Measurements from ENCODE around the gene ROBO1. TPM values are rescaled to one million over a fixed set of nuclear protein-coding genes. Genes with fewer than 3 reads are reported as not detected.

Gene ROBO1
- total and polyA plus RNA-seq, 2 of the 8 experiments (the other 6 are each of a cell fraction or from before 2014, with no cell fraction given): 51.4 to 91.0 TPM

GRCh38 chr3:78872195-78872594, 895.6 kb downstream of the ROBO1 start:
- no peaks in the 10 kb centered on the region for H3K9me3 ChIP-seq (ENCODE audit: insufficient read depth in 2 of 2, low read depth in 1 of 2, low read length in 1 of 2)
- peak overlapping the region in 1 of 2 experiments; percentile 34; a peak in 1 of 4 replicates for H3K4me2 ChIP-seq (ENCODE audit: insufficient read depth in 1 of 2, low read depth in 2 of 2, low read length in 2 of 2)
- H3K23ac ChIP-seq (ENCODE audit: insufficient read length): no peak overlapping the region
- H4K5ac ChIP-seq (ENCODE audit: insufficient read length, low read depth, low read length): no peak overlapping the region
- H3K56ac ChIP-seq (replicated peaks; ENCODE audit: insufficient read length, low read depth, low read length): no peak overlapping the region
- H2BK5ac ChIP-seq (ENCODE audit: low read depth, low read length): no peak overlapping the region
- H3K18ac ChIP-seq (ENCODE audit: extremely low read depth, low read length): no peak overlapping the region
- no peaks in the 10 kb centered on the region for H3K23me2 ChIP-seq (ENCODE audit: low read depth, low read length)
- POLR2A ChIA-PET (ENCODE audit: partially characterized antibody): interaction anchor here (0.9 kb wide), 1 partner anchor 10 kb away, joined by 3 read pairs; no protein-coding TSS in a partner anchor
- no peak overlapping the region for H3K4ac ChIP-seq (replicated peaks; ENCODE audit: insufficient read length, low read depth, low read length)
- 31% methylated on average over 3 of the region's 3 CpGs; no CpG with 5 or more reads in 1 of the 2 experiments for WGBS, 2 experiments (ENCODE audit: extremely low coverage in 1 of 2, insufficient coverage in 1 of 2, insufficient read length in 1 of 2, insufficient replicate concordance in 2 of 2, low coverage in 1 of 2, low lambda C conversion rate in 2 of 2, missing lambda C conversion rate in 1 of 2)
- peak; percentile 69 for FAIRE-seq
- no peak overlapping the region for H3K14ac ChIP-seq (ENCODE audit: insufficient read length)
- H2AFZ ChIP-seq (ENCODE audit: low read length): no peak overlapping the region
- no peaks in the 10 kb centered on the region for H4K20me1 ChIP-seq (replicated peaks in 1 of 2; ENCODE audit: control insufficient read depth in 1 of 2, insufficient read depth in 2 of 2, low read length in 2 of 2)
- no peak overlapping the region for H2BK20ac ChIP-seq (ENCODE audit: low read length)
- H2BK15ac ChIP-seq (ENCODE audit: low read length): no peak overlapping the region
- no peak overlapping the region for H3K27ac ChIP-seq (ENCODE audit: low read depth, low read length)
- CTCF ChIA-PET (ENCODE audit: partially characterized antibody): interaction anchor here (1.1 kb wide), 1 partner anchor 214 kb away, joined by 3 read pairs; no protein-coding TSS in a partner anchor
- no peak overlapping the region for H4K91ac ChIP-seq (replicated peaks; ENCODE audit: insufficient read length, low read length)
- H3K79me1 ChIP-seq (ENCODE audit: low read depth, low read length): no peaks in the 10 kb centered on the region
- peak overlapping the region in 1 of 4 experiments; percentile 3; a peak in 1 of 8 replicates for H3K4me3 ChIP-seq (ENCODE audit: extremely low read depth in 1 of 4, insufficient read depth in 2 of 4, low read depth in 3 of 4, low read length in 4 of 4)
- H2BK120ac ChIP-seq (replicated peaks; ENCODE audit: low read depth, low read length): no peak overlapping the region
- H3K9ac ChIP-seq (replicated peaks in 1 of 4; ENCODE audit: extremely low read depth in 1 of 4, low read depth in 3 of 4, low read length in 3 of 4): no peak overlapping the region
- peaks cover 0 to 15% (median 6%) of the 10 kb centered on the region in 4 experiments; a peak in 6 of 7 replicates for H3K4me1 ChIP-seq (replicated peaks in 1 of 4; ENCODE audit: control insufficient read depth in 3 of 4, insufficient read depth in 4 of 4, low read length in 3 of 4)
- H3K79me2 ChIP-seq (ENCODE audit: control insufficient read depth in 1 of 2, insufficient read depth in 2 of 2, low read length in 2 of 2): peaks cover 0 to 41% of the 10 kb centered on the region in 2 experiments; a peak in 2 of 4 replicates
- no peak for DNase-seq (ENCODE audit: low read depth in 1 of 2, low spot score in 2 of 2)
- no peak overlapping the region for H4K8ac ChIP-seq (ENCODE audit: extremely low read depth, insufficient read depth, low read length)
- no peaks in the 10 kb centered on the region for H3K36me3 ChIP-seq (ENCODE audit: control insufficient read depth in 2 of 4, insufficient read depth in 4 of 4, low read length in 3 of 4)
- peaks cover 0 to 1% (median 0%) of the 10 kb centered on the region in 4 experiments; a peak in 1 of 7 replicates for H3K27me3 ChIP-seq (replicated peaks in 1 of 4; ENCODE audit: control insufficient read depth in 3 of 4, extremely low read depth in 1 of 4, insufficient read depth in 3 of 4, low read length in 3 of 4)
- no peak overlapping the region for H2AK5ac ChIP-seq (ENCODE audit: low read depth, low read length)
- no peak overlapping the region for H2BK12ac ChIP-seq (ENCODE audit: low read depth, low read length)
- no peak for TF ChIP-seq ZNF274 (IDR thresholded peaks at IDR 0.05; ENCODE audit: borderline replicate concordance, extremely low read depth, low read length)
- no peak for TF ChIP-seq EP300 (IDR thresholded peaks at IDR 0.05; ENCODE audit: borderline replicate concordance in 1 of 2, low read depth in 2 of 2, low read length in 2 of 2)
- TF ChIP-seq EGR1 (IDR thresholded peaks at IDR 0.05; ENCODE audit: borderline replicate concordance, low read depth, low read length): no peak
- no peak for TF ChIP-seq RAD21 (IDR thresholded peaks at IDR 0.05 in 1 of 2, conservative IDR thresholded peaks at IDR 0.05 in 1 of 2; ENCODE audit: low read depth in 2 of 2, low read length in 2 of 2)
- TF ChIP-seq CEBPB (IDR thresholded peaks at IDR 0.05; ENCODE audit: low read depth, low read length): no peak
- TF ChIP-seq JUND (IDR thresholded peaks at IDR 0.05; ENCODE audit: low read length): no peak
- TF ChIP-seq POLR2AphosphoS5 (IDR thresholded peaks at IDR 0.05; ENCODE audit: low read depth, low read length): no peak
- TF ChIP-seq MAFK (IDR thresholded peaks at IDR 0.05; ENCODE audit: low read depth, low read length): no peak
- TF ChIP-seq BCL11A (IDR thresholded peaks at IDR 0.05; ENCODE audit: low read depth in 2 of 2, low read length in 2 of 2): no peak
- TF ChIP-seq KDM1A (IDR thresholded peaks at IDR 0.05; ENCODE audit: borderline replicate concordance, low read length): no peak
- TF ChIP-seq NANOG (IDR thresholded peaks at IDR 0.05; ENCODE audit: insufficient read depth, low read depth, low read length, poor library complexity, severe bottlenecking): no peak
- no peak for TF ChIP-seq POLR2A (IDR thresholded peaks at IDR 0.05; ENCODE audit: control extremely low read depth in 1 of 2, low read depth in 2 of 2, low read length in 2 of 2)
- no peak for TF ChIP-seq TEAD4 (IDR thresholded peaks at IDR 0.05; ENCODE audit: low read depth, low read length)
- no peak for TF ChIP-seq SIX5 (IDR thresholded peaks at IDR 0.05; ENCODE audit: low read depth, low read length)
- TF ChIP-seq YY1 (IDR thresholded peaks at IDR 0.05; ENCODE audit: low read depth, low read length): no peak
